HG03521 (cell line): Measurements from ENCODE around the gene RAP1GDS1.
"Not testable (repeated sequence)": the region's sequence is repeated elsewhere in the genome, so short reads cannot be mapped to it uniquely, and the experiment has no call there.

Experiments used
- ATAC-seq: cut with Tn5 transposase; IDR thresholded peaks from one replicate; pipeline ENCODE4 v1.9.1; 2021; ENCODE audit warnings: mild to moderate bottlenecking, moderate library complexity; ENCODE audit not compliant: unreplicated experiment

Gene RAP1GDS1

DNA sequence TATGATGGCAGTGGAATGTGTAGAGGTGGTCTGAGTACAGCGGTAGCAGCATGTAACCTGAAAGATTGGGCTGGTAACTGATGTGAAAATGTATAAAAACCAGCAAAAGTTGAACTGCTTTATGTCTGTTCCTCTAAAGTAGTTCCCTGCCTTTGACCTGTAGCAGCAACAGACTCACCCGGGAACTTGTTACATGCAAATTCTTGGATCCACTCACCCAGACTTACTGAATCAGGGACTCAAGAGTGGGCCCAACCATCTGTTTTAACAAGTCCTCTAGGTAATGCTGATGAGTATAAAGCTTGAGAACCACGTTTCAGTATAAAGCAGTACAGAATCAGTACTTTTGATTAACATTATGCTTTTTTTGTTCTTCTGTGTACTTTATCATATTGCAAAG, 84.7 kb downstream of the RAP1GDS1 start:
- no peak for ATAC-seq

- no peak for ATAC-seq
Observed at GRCh38 chr4:98352396-98352795, 91.2 kb downstream of the RAP1GDS1 start.

DNA sequence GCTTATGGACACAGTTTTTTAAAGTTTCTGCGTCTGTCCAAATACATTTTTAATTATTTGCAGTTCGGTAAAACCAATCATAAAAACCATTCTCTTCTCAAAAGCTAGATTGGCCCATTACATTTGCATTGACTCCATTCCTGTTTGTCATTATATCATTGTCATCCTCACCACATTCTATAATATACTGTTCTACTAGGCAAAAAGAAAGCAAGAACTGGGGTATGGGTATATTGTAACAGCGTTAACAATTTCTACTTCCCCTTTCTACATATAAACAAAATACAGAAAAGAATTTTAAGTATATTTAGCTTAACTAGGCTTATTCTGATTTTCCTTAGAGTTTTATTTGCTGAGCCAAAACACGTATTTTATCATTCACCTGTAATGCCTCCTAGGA, 91.8 kb downstream of the RAP1GDS1 start:
- no peak for ATAC-seq

- ATAC-seq, result no peak
Observed at GRCh38 chr4:98358630-98359248, 97.6 kb downstream of the RAP1GDS1 start.

- ATAC-seq, result no peak
Observed at GRCh38 chr4:98359646-98360045, 98.5 kb downstream of the RAP1GDS1 start.

DNA sequence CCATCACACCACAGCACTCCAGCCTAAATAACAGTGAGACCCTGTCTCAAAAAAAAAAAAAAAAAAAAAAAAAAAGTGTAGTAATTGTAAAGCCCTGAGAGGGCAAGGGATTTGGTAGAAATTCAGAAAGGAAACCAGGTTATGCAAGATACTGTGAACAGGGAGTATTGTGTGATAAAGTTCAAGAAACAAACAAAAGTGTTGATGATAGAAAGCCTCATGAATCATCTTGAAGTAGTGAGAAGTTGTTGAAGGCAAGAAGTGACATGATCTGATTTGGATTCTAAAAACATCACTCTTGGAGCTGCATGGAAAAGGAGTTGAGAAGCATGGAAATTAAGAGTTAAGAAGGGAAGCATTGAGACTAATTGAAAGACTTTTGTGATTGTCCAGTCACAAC, 102.2 kb downstream of the RAP1GDS1 start:
- no peak for ATAC-seq

GRCh38 chr4:98366275-98366674, 105.1 kb downstream of the RAP1GDS1 start:
- ATAC-seq, result not testable (repeated sequence)

- ATAC-seq, result not testable (repeated sequence)
Observed at GRCh38 chr4:98368000-98368399, 106.8 kb downstream of the RAP1GDS1 start.

GRCh38 chr4:98369322-98369721, 108.1 kb downstream of the RAP1GDS1 start:
- ATAC-seq, result no peak

DNA sequence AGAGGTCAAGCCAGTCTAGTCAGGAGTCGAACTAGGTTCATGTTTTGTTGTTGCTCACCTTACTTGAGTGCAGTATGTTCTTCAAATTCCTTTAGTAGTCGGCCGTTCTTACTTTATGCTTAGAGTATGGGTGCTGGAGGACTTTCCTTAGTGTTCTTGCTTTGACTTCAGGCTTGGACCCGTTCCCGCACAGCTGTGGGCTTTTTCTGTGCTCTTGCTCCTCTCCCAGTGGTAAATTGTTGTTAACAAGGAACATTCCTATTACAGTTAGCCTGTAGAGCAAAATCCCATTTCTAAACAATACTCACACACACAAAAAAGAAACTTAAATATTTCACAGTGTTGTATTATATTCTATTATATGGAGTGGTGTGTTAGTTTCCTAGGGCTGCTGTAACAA, 113.5 kb downstream of the RAP1GDS1 start:
- ATAC-seq, result no peak

DNA sequence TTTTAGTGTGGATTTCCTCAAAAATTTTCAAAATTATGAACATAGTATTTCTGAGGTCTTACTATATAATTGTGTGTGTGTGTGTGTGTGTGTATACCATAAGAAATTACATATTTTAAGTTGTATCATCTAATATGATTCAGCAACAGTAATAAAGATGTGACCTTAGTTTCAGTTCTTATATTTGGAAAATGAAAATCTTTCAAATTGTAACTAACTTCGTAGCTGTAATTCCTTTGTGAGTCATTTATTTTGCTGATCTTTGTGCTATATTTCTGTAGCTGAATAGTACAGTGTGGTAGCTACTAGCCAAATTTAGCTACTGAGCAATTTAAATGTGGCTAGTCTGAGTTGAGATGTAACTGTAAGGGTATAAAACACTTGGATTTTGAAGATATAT, 116.4 kb downstream of the RAP1GDS1 start:
- no peak for ATAC-seq

- ATAC-seq, result no peak
Observed at GRCh38 chr4:98381306-98381705, 120.1 kb downstream of the RAP1GDS1 start.

DNA sequence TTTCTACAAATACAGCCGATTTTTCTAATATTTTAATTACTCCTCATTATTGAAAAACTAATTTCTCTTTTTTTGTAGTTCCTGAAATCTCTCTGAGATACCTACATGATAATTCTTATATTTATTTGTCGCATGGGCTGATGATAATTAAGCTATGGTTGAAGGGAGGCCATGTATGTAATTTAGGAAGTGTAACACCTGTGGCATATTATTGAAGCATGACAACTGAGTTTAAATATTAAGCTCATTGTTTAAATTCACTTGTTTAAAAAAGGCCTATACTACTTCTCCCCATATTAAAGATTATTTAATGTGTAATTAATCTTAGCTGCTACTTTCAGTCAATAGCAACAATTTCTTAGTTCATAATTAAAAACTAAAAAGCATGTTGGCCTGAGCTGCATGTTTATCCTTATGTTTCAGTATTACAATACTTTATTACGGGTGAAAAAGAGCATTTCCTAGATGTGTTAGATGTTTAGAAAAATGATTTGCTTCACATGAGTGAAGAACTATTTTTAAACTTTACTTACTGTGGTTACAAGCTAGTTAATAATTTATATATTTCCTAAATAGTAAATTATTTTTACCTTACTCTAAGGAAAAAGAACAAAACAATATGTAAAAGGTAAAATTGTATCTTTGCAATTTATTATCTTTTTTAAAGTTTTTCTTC, 122.4 kb downstream of the RAP1GDS1 start:
- no peak for ATAC-seq

- no peak for ATAC-seq
Observed at GRCh38 chr4:98385831-98386230, 124.6 kb downstream of the RAP1GDS1 start.

DNA sequence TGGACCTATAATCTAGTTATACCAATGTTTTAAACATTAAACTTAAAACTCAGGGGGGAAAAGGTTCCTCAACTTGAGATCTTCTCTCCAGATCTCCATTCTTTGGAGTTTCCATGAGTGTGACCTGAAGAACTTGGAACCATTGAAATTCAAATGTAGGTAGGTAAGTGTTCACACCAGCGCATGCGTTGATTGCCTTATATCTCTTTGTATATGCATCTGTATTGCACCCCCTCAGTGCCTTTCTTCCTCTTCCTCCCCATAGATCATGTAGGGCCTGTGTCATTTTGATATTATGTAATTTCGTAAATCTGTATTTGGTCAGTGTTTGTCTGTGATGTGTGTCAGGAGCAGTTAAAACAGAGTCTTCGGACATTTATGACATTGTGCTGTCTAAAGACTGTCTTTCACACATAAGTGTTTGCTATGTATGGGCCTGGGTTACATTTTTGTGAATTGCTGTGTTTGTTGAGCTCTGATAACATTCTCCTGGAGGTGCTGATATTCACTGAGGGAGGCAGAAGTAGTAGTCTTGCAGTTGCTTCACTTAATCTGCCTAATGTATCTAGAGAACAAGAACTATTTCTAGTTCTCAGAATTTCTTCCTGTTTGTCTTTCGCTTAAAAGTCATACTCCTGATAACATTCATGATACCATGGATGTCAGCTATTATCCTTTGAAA, 126.3 kb downstream of the RAP1GDS1 start:
- no peak for ATAC-seq

DNA sequence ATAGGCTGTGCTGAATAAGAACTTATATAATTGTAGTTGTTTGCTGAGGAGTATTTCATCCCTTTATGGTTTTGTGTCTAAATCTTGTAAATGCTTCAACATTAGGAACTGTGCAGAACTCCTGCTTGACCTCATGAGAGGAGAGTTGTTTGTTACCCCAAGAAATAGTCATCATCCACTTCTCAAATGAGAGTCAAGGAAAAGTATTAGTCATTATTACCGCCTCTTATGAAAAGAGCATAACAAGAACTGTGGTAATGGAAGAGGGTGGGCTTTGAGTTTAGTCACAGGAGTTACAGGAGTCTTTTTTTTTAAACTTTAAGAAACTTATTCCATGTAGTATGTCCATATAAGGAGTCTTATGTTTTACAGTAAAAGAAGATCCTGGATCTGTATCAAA, 132.9 kb downstream of the RAP1GDS1 start:
- ATAC-seq, result no peak

DNA sequence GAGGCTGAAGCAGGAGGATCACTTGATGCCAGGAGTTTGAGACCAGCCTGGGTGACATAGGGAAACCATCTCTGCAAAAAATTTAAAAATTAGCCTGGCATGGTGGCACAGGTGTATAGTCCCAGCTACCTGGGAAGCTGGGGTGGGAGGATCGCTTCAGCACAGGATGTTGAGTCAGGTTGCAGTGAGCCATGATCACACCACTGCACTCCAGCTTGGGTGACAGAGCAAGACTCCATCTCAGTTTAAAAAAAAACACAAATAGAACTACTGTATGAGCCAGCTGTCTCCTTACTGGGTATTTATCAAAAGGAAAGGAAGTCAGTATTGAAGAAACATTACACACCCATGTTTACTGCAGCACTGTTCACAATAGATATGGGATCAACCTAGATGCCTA, 138.7 kb downstream of the RAP1GDS1 start:
- ATAC-seq, result no peak

GRCh38 chr4:98406819-98407218, 145.6 kb downstream of the RAP1GDS1 start:
- no peak for ATAC-seq

- ATAC-seq, result no peak
Observed at GRCh38 chr4:98411731-98412130, 150.5 kb downstream of the RAP1GDS1 start.

DNA sequence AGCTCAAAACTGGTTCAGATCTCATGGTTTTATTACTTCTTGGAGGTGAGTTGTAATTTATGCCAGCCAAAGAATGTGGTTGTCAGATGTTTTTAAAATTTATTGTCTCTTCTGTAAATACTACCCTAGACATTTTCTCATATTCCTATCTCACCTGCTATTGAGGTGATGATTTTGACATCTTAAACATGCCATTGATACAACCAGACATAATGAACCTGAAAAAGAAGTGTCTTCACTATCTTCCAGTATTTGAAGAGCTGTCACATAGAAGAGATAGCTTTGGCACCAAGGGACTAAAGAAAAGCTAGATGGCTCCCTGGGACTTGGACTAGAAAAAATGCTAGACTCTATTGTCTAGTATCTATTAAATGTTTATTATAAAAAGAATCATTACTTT, 155.7 kb downstream of the RAP1GDS1 start:
- ATAC-seq, result no peak

DNA sequence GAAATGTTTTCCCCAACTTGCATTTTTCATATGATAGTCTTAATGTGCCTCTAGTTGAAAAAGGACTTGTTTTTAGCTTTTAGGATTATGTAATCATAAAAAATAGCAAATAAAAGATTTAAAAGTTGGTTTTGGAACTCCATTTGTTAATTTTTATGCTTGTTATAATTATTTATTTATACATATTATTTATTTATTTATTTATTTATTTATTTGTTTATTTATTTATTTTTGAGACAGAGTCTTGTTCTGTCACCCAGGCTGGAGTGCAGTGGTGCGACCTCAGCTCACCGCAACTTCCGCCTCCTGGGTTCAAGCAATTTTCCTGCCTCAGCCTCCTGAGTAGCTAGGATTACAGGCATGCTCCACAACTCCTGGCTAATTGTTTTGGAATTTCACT, 159.0 kb downstream of the RAP1GDS1 start:
- not testable (repeated sequence) for ATAC-seq

- ATAC-seq, result no peak
Observed at GRCh38 chr4:98421111-98421510, 159.9 kb downstream of the RAP1GDS1 start.
